Measurements from ENCODE around the gene CDC42EP5.
"Not testable (repeated sequence)": the region's sequence is repeated elsewhere in the genome, so short reads cannot be mapped to it uniquely, and the experiment has no call there.

CDC42EP5 gene

GRCh38 chr19:54473071-54473891, at the start of gene CDC42EP5:
Gene CDC42EP5, minus strand, starts transcription at chr19:54473296. Its CDS starts 7,749 bp downstream, at chr19:54465547.
- DNase-seq (ENCODE audit: low read depth in 1 of 2, low spot score in 1 of 2), result no peak

GRCh38 chr19:54521860-54522513, 48.9 kb upstream of the CDC42EP5 start:
- no peak for DNase-seq (ENCODE audit: low read depth in 1 of 2, low spot score in 1 of 2)

GRCh38 chr19:54521022-54521859, 48.1 kb upstream of the CDC42EP5 start:
- DNase-seq (ENCODE audit: low read depth in 1 of 2, low spot score in 1 of 2), result no peak

- DNase-seq (ENCODE audit: low read depth in 1 of 2, low spot score in 1 of 2), result no peak
These were observed 45.7 kb upstream of the CDC42EP5 start for GRCh38 chr19:54518844-54519243.

- peak in 1 of 2 donors; percentile 43 for DNase-seq (ENCODE audit: low read depth in 1 of 2, low spot score in 1 of 2)
These were observed 44.4 kb upstream of the CDC42EP5 start for GRCh38 chr19:54517483-54517882.

GRCh38 chr19:54515156-54515555, 42.1 kb upstream of the CDC42EP5 start:
- no peak for DNase-seq (ENCODE audit: low read depth in 1 of 2, low spot score in 1 of 2)

GRCh38 chr19:54509200-54509940, 36.3 kb upstream of the CDC42EP5 start:
- not testable (repeated sequence) for DNase-seq (ENCODE audit: low read depth in 1 of 2, low spot score in 1 of 2)

GRCh38 chr19:54508487-54508886, 35.4 kb upstream of the CDC42EP5 start:
- DNase-seq (ENCODE audit: low read depth in 1 of 2, low spot score in 1 of 2), result not testable (repeated sequence)

- no peak for DNase-seq (ENCODE audit: low read depth in 1 of 2, low spot score in 1 of 2)
These were observed 34.7 kb upstream of the CDC42EP5 start for GRCh38 chr19:54507824-54508223.

GRCh38 chr19:54507038-54507717, 34.1 kb upstream of the CDC42EP5 start:
- not testable (repeated sequence) for DNase-seq (ENCODE audit: low read depth in 1 of 2, low spot score in 1 of 2)

- DNase-seq (ENCODE audit: low read depth in 1 of 2, low spot score in 1 of 2), result no peak
These were observed 33.0 kb upstream of the CDC42EP5 start for GRCh38 chr19:54506079-54506478.

- not testable (repeated sequence) for DNase-seq (ENCODE audit: low read depth in 1 of 2, low spot score in 1 of 2)
These were observed 32.4 kb upstream of the CDC42EP5 start for GRCh38 chr19:54505542-54505941.

GRCh38 chr19:54502518-54503048, 29.5 kb upstream of the CDC42EP5 start, which contains the start of gene LAIR2:
Gene LAIR2, plus strand, starts transcription at chr19:54502831. Its CDS starts 88 bp downstream, at chr19:54502919.
- no peak for DNase-seq (ENCODE audit: low read depth in 1 of 2, low spot score in 1 of 2)

- DNase-seq (ENCODE audit: low read depth in 1 of 2, low spot score in 1 of 2), result not testable (repeated sequence)
These were observed 25.3 kb upstream of the CDC42EP5 start for GRCh38 chr19:54498451-54498772.

- DNase-seq (ENCODE audit: low read depth in 1 of 2, low spot score in 1 of 2), result not testable (repeated sequence)
These were observed 24.8 kb upstream of the CDC42EP5 start for GRCh38 chr19:54497747-54498450.

GRCh38 chr19:54495284-54495683, 22.2 kb upstream of the CDC42EP5 start:
- DNase-seq (ENCODE audit: low read depth in 1 of 2, low spot score in 1 of 2), result not testable (repeated sequence)

GRCh38 chr19:54493967-54494585, 21.0 kb upstream of the CDC42EP5 start:
- no peak for DNase-seq (ENCODE audit: low read depth in 1 of 2, low spot score in 1 of 2)

GRCh38 chr19:54493056-54493455, 20.0 kb upstream of the CDC42EP5 start:
- DNase-seq (ENCODE audit: low read depth in 1 of 2, low spot score in 1 of 2), result not testable (repeated sequence)

- DNase-seq (ENCODE audit: low read depth in 1 of 2, low spot score in 1 of 2), result no peak
These were observed 19.5 kb upstream of the CDC42EP5 start for GRCh38 chr19:54492568-54492967.

Data from stimulated activated CD4-positive, alpha-beta T cell treated with anti-CD3 and anti-CD28 coated beads, Interleukin-15, amount 100 ng/mL, for 1 hour (primary cell).